NT2/D1 (cell line): ENCODE results near the gene NFATC2IP.

Experiments used
- SUZ12 ChIP-seq: IDR thresholded peaks from 2 replicates; pipeline ENCODE4 v1.6.1; 2011; ENCODE audit not compliant: insufficient read length, insufficient read depth; ENCODE audit errors: extremely low read depth
- ZNF274 ChIP-seq: IDR thresholded peaks from 2 replicates; pipeline ENCODE4 v1.6.1; 2011; ENCODE audit warnings: mild to moderate bottlenecking, low read depth, low read length

- TF ChIP-seq SUZ12, result no peak
- no peak for TF ChIP-seq ZNF274
Observed at GRCh38 chr16:28904363-28904762, 46.4 kb upstream of the NFATC2IP start.
